Myometrial cell (primary cell): Measurements from ENCODE around the gene HESX1. TPM values are rescaled to one million over a fixed set of nuclear protein-coding genes. Genes with fewer than 3 reads are reported as not detected.

ENCODE experiments used
- total RNA-seq: library from RNA; depleted of rRNA; stranded (reverse); fragments of >200 nt; gene quantifications from 2 replicates; pipeline ENCODE4 v1.2.3, GENCODE V29; 2015

HESX1 gene
- not detected in 2 replicates for total RNA-seq

GRCh38 chr3:57199895-57200297 is at the start of gene HESX1:
HESX1 (minus strand) TSS chr3:57199978; CDS start chr3:57199918, 60 bp downstream.

GRCh38 chr3:57227204-57227929 is 27.6 kb upstream of the HESX1 start, which contains the start of gene APPL1:
APPL1 (plus strand) TSS chr3:57227729; CDS start chr3:57227884, 155 bp downstream.

GRCh38 chr3:57164657-57165573 is 34.9 kb downstream of the HESX1 start, which contains the start of gene IL17RD:
IL17RD (minus strand) TSS chr3:57165353; CDS start chr3:57165286, 67 bp downstream.

Other genes with a start within 250 kb of the HESX1 start
- not detected in 2 replicates for gene SPATA12, start 139.3 kb downstream of the HESX1 start, total RNA-seq
- gene IL17RD, start 34.6 kb downstream of the HESX1 start, total RNA-seq = 3.5 and 4.6 TPM in 2 replicates
- gene APPL1, start 27.8 kb upstream of the HESX1 start, total RNA-seq = 19.9 and 30.1 TPM in 2 replicates
- gene ASB14, start 92.7 kb upstream of the HESX1 start, total RNA-seq = not detected in 2 replicates